GM23248 (cell line): ENCODE measurements around the gene GLP1R. TPM values are rescaled to one million over a fixed set of nuclear protein-coding genes. Genes with fewer than 3 reads are reported as not detected.
A peak's percentile ranks its signal among the peaks of the same experiment; 100 is the strongest.

Source experiments
- DNase-seq: peaks from one replicate; pipeline ENCODE4 v3.0.0-alpha.2; 2015
- H2AFZ ChIP-seq: fragments of 200-600 bp; sonication (generic); 2 replicates; pipeline ENCODE4 v1.6.1; 2016; ENCODE audit warnings: antibody characterized with exemption
- H3F3A ChIP-seq: fragments of 200-600 bp; sonication (generic); 2 replicates; pipeline ENCODE4 v1.6.1; 2016; ENCODE audit warnings: mild to moderate bottlenecking, antibody characterized with exemption, mixed run types; ENCODE audit not compliant: insufficient read depth
- H3K27ac ChIP-seq: fragments of 200-600 bp; sonication (generic); 2 replicates; pipeline ENCODE4 v1.5.1; 2016; ENCODE audit warnings: mild to moderate bottlenecking
- H3K27me3 ChIP-seq: fragments of 200-600 bp; sonication (generic); replicated peaks from 2 replicates; pipeline ENCODE4 v1.6.1; 2016; ENCODE audit warnings: mild to moderate bottlenecking; ENCODE audit not compliant: insufficient read depth
- H3K36me3 ChIP-seq: fragments of 200-600 bp; sonication (generic); 2 replicates; pipeline ENCODE4 v1.6.1; 2016; ENCODE audit warnings: low read depth, mild to moderate bottlenecking
- H3K4me1 ChIP-seq: fragments of 200-600 bp; sonication (generic); 2 replicates; pipeline ENCODE4 v1.6.1; 2016; ENCODE audit warnings: mild to moderate bottlenecking; ENCODE audit not compliant: insufficient read depth
- H3K4me2 ChIP-seq: fragments of 200-600 bp; sonication (generic); one replicate; pipeline ENCODE4 v1.6.1; 2016; ENCODE audit warnings: mild to moderate bottlenecking; ENCODE audit not compliant: unreplicated experiment
- H3K4me3 ChIP-seq: fragments of 200-600 bp; sonication (generic); 2 replicates; pipeline ENCODE4 v1.5.1; 2016; ENCODE audit warnings: mild to moderate bottlenecking
- H3K79me2 ChIP-seq: fragments of 200-600 bp; sonication (generic); 2 replicates; pipeline ENCODE4 v1.6.1; 2016; ENCODE audit warnings: mild to moderate bottlenecking; ENCODE audit not compliant: insufficient read depth
- H3K9ac ChIP-seq: fragments of 200-600 bp; sonication (generic); 2 replicates; pipeline ENCODE4 v1.6.1; 2016; ENCODE audit warnings: mild to moderate bottlenecking
- H3K9me2 ChIP-seq: fragments of 200-600 bp; sonication (generic); 2 replicates; pipeline ENCODE4 v1.6.1; 2016; ENCODE audit warnings: mixed run types, mild to moderate bottlenecking, moderate library complexity; ENCODE audit not compliant: insufficient read depth
- H3K9me3 ChIP-seq: fragments of 200-600 bp; sonication (generic); one replicate; pipeline ENCODE4 v1.6.1; 2017; ENCODE audit warnings: low read depth
- H4K20me1 ChIP-seq: fragments of 200-600 bp; sonication (generic); 2 replicates; pipeline ENCODE4 v1.6.0; 2016; ENCODE audit not compliant: insufficient read depth
- EZH2 ChIP-seq: fragments of 200-600 bp; sonication (generic); IDR thresholded peaks from 2 replicates; pipeline ENCODE4 v1.6.1; 2018; ENCODE audit warnings: antibody characterized with exemption, mild to moderate bottlenecking; ENCODE audit not compliant: insufficient read depth, poor library complexity, severe bottlenecking
- EZH2phosphoT487 ChIP-seq: fragments of 200-600 bp; sonication (generic); IDR thresholded peaks from 2 replicates; pipeline ENCODE4 v1.6.1; 2018; ENCODE audit warnings: antibody characterized with exemption, moderate library complexity, mild to moderate bottlenecking, low read depth; ENCODE audit not compliant: insufficient read depth
- WGBS, 2 experiments: methylation state at CpG; one replicate each; pipeline ENCODE4 v1.1.6; 2015 to 2017; ENCODE audit warnings: low lambda C conversion rate in 2 of 2, low coverage in 1 of 2; ENCODE audit errors: missing lambda C conversion rate in 2 of 2; 5-methylcytosine and 5-hydroxymethylcytosine counted together
- in situ Hi-C: fragments of 300-500 bp; cut with MboI; formaldehyde crosslinking; loops from 2 replicates; pipeline ENCODE4 v1.15.0; 2020
- polyA plus RNA-seq: library from polyadenylated mRNA; unstranded; fragments of >200 nt; fragmentation: Nextera tagmentation; extraction: Ambion mirVana; gene quantifications from 2 replicates; pipeline ENCODE4 v1.2.1, GENCODE V29; 2016
- total RNA-seq: library from RNA; depleted of rRNA; stranded (reverse); fragments of >200 nt; shearing (Covaris generic); gene quantifications from 2 replicates; pipeline ENCODE4 v1.2.3, GENCODE V29; 2014

The GLP1R gene
- total and polyA plus RNA-seq, 2 experiments from 2014 or later = not detected

- Histone ChIP-seq H2AFZ (no peak overlapping the region), H3K27ac (no peak overlapping the region), H3K79me2 (no peaks in the 10 kb centered on the region), H3K4me2 (no peak overlapping the region), H3K4me1 (no peaks in the 10 kb centered on the region), H3K9ac (no peak overlapping the region), H3K9me3 (no peaks in the 10 kb centered on the region), H3F3A (no peaks in the 10 kb centered on the region), H3K36me3 (no peaks in the 10 kb centered on the region), H3K9me2 (no peaks in the 10 kb centered on the region), H3K4me3 (no peak overlapping the region), H4K20me1 (no peaks in the 10 kb centered on the region), H3K27me3 (0 out of 2 replicates have a peak, but pooled peaks cover 6% of the 10 kb centered on the region)
- no peak for DNase-seq
- TF ChIP-seq EZH2phosphoT487 (no peak), EZH2 (no peak)
- WGBS, 2 experiments = 38 to 40% methylated on average over 6 of the region's 6 CpGs
- in situ Hi-C loops = no loop called here
These were observed 10.0 kb downstream of the GLP1R start for GRCh38 chr6:39058471-39059147.

GRCh38 chr6:39059496-39060310 is 11.1 kb downstream of the GLP1R start:
- peak; percentile 30 for DNase-seq
- Histone ChIP-seq H3F3A (no peaks in the 10 kb centered on the region), H4K20me1 (no peaks in the 10 kb centered on the region), H3K9me3 (no peaks in the 10 kb centered on the region), H3K27me3 (0 out of 2 replicates have a peak, but pooled peaks cover 6% of the 10 kb centered on the region), H3K9me2 (no peaks in the 10 kb centered on the region), H3K9ac (no peak overlapping the region), H3K27ac (no peak overlapping the region), H3K79me2 (no peaks in the 10 kb centered on the region), H3K4me2 (no peak overlapping the region), H3K4me3 (no peak overlapping the region), H2AFZ (no peak overlapping the region), H3K4me1 (no peaks in the 10 kb centered on the region), H3K36me3 (no peaks in the 10 kb centered on the region)
- in situ Hi-C loops = no loop called here
- TF ChIP-seq EZH2 (no peak), EZH2phosphoT487 (no peak)
- WGBS, 2 experiments = 27 to 31% methylated on average over 13 to 14 of the region's 14 CpGs

GRCh38 chr6:39060467-39061160 is 12.0 kb downstream of the GLP1R start:
- 56 to 63% methylated on average over 7 of the region's 7 CpGs for WGBS, 2 experiments
- in situ Hi-C loops = no loop called here
- no peaks in the 10 kb centered on the region for H3K4me1 ChIP-seq
- 0 out of 2 replicates have a peak, but pooled peaks cover 6% of the 10 kb centered on the region for H3K27me3 ChIP-seq
- H3F3A ChIP-seq = no peaks in the 10 kb centered on the region
- H3K9ac ChIP-seq = no peak overlapping the region
- H3K4me3 ChIP-seq = no peak overlapping the region
- H3K9me3 ChIP-seq = no peaks in the 10 kb centered on the region
- no peak overlapping the region for H2AFZ ChIP-seq
- TF ChIP-seq EZH2phosphoT487 = no peak
- TF ChIP-seq EZH2 = no peak
- H3K9me2 ChIP-seq = no peaks in the 10 kb centered on the region
- DNase-seq = no peak
- H3K36me3 ChIP-seq = no peaks in the 10 kb centered on the region
- H3K4me2 ChIP-seq = no peak overlapping the region
- H4K20me1 ChIP-seq = no peaks in the 10 kb centered on the region
- H3K27ac ChIP-seq = no peak overlapping the region
- H3K79me2 ChIP-seq = no peaks in the 10 kb centered on the region

GRCh38 chr6:39061182-39061581 is 12.6 kb downstream of the GLP1R start:
- H3K9ac ChIP-seq = no peak overlapping the region
- H3K27me3 ChIP-seq = 0 out of 2 replicates have a peak, but pooled peaks cover 6% of the 10 kb centered on the region
- no peak overlapping the region for H3K4me3 ChIP-seq
- in situ Hi-C loops = no loop called here
- H3K9me2 ChIP-seq = no peaks in the 10 kb centered on the region
- no peak for DNase-seq
- H3K36me3 ChIP-seq = no peaks in the 10 kb centered on the region
- H3K4me2 ChIP-seq = no peak overlapping the region
- H4K20me1 ChIP-seq = no peaks in the 10 kb centered on the region
- no peaks in the 10 kb centered on the region for H3K9me3 ChIP-seq
- no peak overlapping the region for H3K27ac ChIP-seq
- H3K4me1 ChIP-seq = no peaks in the 10 kb centered on the region
- TF ChIP-seq EZH2 = no peak
- TF ChIP-seq EZH2phosphoT487 = no peak
- H3K79me2 ChIP-seq = no peaks in the 10 kb centered on the region
- 31 to 32% methylated on average over 6 of the region's 6 CpGs for WGBS, 2 experiments
- no peaks in the 10 kb centered on the region for H3F3A ChIP-seq
- no peak overlapping the region for H2AFZ ChIP-seq
